ENCODE data around the gene SUV39H1.

Gene SUV39H1

DNA sequence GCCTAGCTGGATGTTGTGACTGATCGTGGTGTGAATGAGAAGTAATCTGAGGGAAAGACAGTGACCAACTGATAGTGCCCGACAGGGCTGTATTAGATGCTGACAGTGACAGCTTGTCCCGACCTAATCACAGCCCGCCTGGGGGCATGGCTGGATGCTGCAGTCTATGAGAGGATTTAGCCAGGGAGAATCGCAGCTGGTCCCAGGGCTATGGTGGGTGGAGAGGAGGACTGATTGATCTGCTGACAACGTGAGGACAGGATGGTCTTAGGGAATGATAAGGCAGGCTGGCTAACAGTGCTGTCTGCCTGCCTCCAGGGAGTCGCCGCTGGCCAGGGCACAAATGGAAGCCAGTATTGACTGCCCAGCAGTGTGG is 621 bp upstream of the SUV39H1 start:
- no peak for DNase-seq (ENCODE audit: low spot score)
- Mint-ChIP-seq H3K27me3 (ENCODE audit: low read depth) (no peaks in the 10 kb centered on the region), H3K4me1 (ENCODE audit: low read depth) (peaks cover 20% of the 10 kb centered on the region), H3K9me3 (no peaks in the 10 kb centered on the region), H3K4me3 (peak overlapping the region; percentile 90), H3K27ac (peak overlapping the region; percentile 96), H3K36me3 (ENCODE audit: low read depth) (peaks cover 24% of the 10 kb centered on the region)

DNA sequence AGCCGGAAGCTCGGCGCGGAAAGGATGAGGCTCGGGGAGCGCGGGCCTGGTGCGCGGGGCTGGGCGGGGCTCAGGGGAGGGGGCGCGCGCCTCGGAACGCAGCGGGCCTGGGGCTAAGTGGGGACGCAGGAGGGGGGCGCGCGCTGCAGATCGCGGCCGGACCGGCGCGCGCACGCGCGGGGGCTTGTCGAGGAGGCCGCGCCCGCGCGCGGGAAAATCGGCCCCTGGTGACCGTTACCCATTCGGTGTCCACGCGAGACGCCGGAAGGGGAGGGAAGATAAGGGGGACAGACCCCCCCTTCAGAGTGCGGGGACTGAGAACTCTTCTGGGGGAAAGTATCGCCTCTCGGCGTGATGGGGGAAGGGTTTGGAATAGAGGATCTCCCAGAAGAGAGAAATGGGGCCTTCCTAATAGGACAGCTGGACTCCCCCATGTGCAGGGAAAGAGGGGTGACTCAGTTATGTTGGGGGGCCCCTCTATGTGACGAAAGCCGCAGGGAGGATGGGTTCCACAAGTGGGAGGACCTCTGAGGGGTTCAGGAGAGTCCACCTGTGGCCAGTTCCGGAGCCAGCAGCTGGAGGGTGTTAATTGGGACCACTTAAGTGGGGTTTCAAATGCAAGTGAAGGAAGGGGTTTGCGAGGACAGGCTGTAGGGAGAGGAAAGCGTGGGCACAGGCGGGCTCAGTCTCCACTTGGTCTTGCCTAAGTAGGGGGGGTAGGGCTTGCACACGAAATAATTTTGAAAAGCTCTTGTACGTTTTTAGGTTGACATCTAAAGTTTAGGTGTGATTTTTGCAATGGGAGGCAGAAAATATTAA is 584 bp downstream of the SUV39H1 start:
- H3K36me3 Mint-ChIP-seq (ENCODE audit: low read depth), result peaks cover 16% of the 10 kb centered on the region
- H3K27ac Mint-ChIP-seq, result peak overlapping the region; percentile 91
- DNase-seq (ENCODE audit: low spot score), result no peak
- H3K4me1 Mint-ChIP-seq (ENCODE audit: low read depth), result peaks cover 21% of the 10 kb centered on the region
- H3K4me3 Mint-ChIP-seq, result peak overlapping the region; percentile 92
- H3K27me3 Mint-ChIP-seq (ENCODE audit: low read depth), result no peaks in the 10 kb centered on the region
- no peaks in the 10 kb centered on the region for H3K9me3 Mint-ChIP-seq

DNA sequence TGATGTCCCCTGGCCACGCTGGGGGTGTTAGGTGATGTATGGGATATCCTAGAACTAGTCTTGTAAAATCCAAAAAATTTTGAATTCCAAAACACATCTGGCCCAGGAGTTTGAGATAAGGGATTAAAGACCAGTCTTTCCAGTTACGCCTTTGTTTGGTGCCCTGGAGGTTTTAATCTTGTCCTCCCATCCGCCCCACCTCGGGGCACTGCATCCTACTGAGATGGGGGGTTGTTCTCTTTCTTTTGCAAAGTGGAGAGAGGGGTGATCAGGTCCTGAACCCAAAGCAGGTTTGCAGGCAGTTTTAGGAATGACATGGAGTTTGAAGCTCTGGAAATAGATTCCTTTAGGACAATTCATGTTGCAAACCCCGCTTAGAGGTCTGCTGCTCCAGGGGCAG is 1.8 kb downstream of the SUV39H1 start:
- H3K27me3 Mint-ChIP-seq (ENCODE audit: low read depth), result no peaks in the 10 kb centered on the region
- H3K9me3 Mint-ChIP-seq, result no peaks in the 10 kb centered on the region
- no peak for DNase-seq (ENCODE audit: low spot score)
- peak overlapping the region; percentile 92 for H3K4me3 Mint-ChIP-seq
- H3K27ac Mint-ChIP-seq, result no peak overlapping the region
- peaks cover 22% of the 10 kb centered on the region for H3K36me3 Mint-ChIP-seq (ENCODE audit: low read depth)
- H3K4me1 Mint-ChIP-seq (ENCODE audit: low read depth), result peaks cover 26% of the 10 kb centered on the region

DNA sequence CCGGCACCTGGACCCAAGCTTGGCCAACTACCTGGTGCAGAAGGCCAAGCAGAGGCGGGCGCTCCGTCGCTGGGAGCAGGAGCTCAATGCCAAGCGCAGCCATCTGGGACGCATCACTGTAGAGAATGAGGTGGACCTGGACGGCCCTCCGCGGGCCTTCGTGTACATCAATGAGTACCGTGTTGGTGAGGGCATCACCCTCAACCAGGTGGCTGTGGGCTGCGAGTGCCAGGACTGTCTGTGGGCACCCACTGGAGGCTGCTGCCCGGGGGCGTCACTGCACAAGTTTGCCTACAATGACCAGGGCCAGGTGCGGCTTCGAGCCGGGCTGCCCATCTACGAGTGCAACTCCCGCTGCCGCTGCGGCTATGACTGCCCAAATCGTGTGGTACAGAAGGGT is 3.7 kb downstream of the SUV39H1 start:
- peaks cover 30% of the 10 kb centered on the region for H3K36me3 Mint-ChIP-seq (ENCODE audit: low read depth)
- peaks cover 26% of the 10 kb centered on the region for H3K4me1 Mint-ChIP-seq (ENCODE audit: low read depth)
- H3K27me3 Mint-ChIP-seq (ENCODE audit: low read depth), result no peaks in the 10 kb centered on the region
- H3K9me3 Mint-ChIP-seq, result no peaks in the 10 kb centered on the region
- DNase-seq (ENCODE audit: low spot score), result no peak
- H3K4me3 Mint-ChIP-seq, result no peak overlapping the region
- no peak overlapping the region for H3K27ac Mint-ChIP-seq

DNA sequence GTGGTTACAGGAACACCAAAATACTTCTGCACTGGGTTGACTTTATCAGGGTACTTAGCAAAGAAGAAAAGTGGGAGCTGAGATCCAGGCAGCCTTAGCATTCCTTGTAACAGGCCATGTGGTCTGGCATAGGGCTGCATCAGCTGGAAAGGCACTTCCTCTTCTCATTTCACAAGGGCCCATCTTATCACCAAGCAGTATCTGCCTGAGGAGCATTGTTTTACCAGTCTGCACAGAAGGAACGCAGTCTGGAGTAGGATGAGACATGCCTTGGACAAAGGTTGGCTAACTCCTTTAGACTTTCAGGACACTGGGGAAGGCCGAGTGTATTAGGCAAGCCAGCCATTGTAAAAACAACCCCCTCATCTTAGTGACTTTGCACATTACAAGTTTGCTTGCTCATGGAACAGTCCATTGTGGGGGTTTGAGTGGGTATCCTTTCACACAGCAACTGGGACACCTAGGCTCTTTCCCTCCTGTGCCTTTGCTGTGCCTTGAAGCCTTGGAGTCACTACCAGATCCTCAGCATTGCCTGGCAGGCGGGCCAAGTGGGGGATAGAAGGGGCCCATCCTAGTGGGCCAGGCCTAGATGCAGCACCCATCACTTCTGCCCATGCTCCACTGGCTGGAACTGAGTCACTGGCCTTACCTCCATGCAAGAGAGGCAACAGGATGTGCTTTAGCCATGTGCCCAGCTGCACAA is 4.6 kb downstream of the SUV39H1 start:
- no peak overlapping the region for H3K4me3 Mint-ChIP-seq
- H3K27me3 Mint-ChIP-seq (ENCODE audit: low read depth), result no peaks in the 10 kb centered on the region
- no peak overlapping the region for H3K27ac Mint-ChIP-seq
- H3K36me3 Mint-ChIP-seq (ENCODE audit: low read depth), result peaks cover 31% of the 10 kb centered on the region
- DNase-seq (ENCODE audit: low spot score), result no peak
- peaks cover 21% of the 10 kb centered on the region for H3K4me1 Mint-ChIP-seq (ENCODE audit: low read depth)
- no peaks in the 10 kb centered on the region for H3K9me3 Mint-ChIP-seq

DNA sequence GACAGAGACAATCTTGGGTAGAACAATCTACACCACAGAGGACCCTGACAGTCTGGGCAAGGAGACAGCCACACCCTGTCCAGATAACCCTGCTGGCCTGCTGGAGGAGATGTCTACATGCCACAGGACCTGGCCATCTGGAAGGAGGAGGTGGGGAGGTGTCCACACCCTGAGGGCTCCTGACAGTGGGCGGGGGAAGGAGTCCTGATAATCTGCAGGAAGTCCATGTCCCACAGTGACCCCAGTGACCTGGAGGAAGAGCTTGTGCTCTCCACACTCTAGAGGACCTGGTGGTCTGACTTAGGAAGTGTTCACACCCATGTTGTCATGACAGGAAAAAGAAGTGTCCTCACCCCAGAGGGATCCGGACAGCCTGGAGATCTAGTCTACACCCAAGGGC is 5.5 kb downstream of the SUV39H1 start:
- peaks cover 35% of the 10 kb centered on the region for H3K36me3 Mint-ChIP-seq (ENCODE audit: low read depth)
- DNase-seq (ENCODE audit: low spot score), result no peak
- no peaks in the 10 kb centered on the region for H3K27me3 Mint-ChIP-seq (ENCODE audit: low read depth)
- no peak overlapping the region for H3K4me3 Mint-ChIP-seq
- H3K27ac Mint-ChIP-seq, result no peak overlapping the region
- peaks cover 21% of the 10 kb centered on the region for H3K4me1 Mint-ChIP-seq (ENCODE audit: low read depth)
- H3K9me3 Mint-ChIP-seq, result no peaks in the 10 kb centered on the region

DNA sequence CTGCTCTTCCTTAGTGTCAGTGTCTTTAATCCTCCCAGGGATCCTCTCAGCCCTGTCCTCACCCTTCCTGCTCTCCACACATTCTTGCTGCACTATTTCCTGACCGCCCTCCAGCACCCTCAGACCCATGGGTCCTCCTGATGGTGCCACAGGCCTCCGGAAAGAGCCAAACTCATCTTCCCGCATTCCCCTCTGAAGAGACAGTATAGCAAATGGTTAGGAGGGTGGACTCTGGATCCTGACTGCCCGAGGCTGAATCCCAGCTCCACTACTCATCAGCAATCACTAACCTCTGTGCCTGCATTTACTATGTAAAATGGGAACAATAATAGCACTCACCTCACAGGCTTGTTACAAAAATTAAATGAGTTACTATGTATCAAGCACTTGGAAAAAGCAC is 6.2 kb downstream of the SUV39H1 start:
- Mint-ChIP-seq H3K36me3 (ENCODE audit: low read depth) (peaks cover 30% of the 10 kb centered on the region), H3K4me1 (ENCODE audit: low read depth) (peaks cover 16% of the 10 kb centered on the region), H3K27me3 (ENCODE audit: low read depth) (no peaks in the 10 kb centered on the region), H3K27ac (no peak overlapping the region), H3K9me3 (no peaks in the 10 kb centered on the region), H3K4me3 (no peak overlapping the region)
- DNase-seq (ENCODE audit: low spot score), result no peak

DNA sequence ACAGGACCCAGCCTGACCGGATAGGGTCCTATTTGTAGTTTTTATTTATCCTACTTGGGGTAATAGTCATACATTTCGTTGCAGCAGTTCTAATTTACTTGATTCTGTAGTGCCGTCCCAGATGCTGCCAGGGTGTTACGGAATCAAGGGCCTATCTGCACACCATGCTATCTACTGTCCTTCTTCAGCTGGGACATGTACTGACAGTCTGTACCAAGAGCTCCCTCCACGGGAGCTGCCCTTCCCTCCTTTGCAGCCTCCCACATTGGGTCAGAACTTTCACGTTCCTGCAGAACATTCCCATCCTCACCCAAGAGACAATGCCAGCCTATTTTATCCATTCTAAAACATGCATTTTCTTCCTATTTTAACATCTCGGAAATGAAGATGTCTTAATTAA is 6.7 kb downstream of the SUV39H1 start:
- DNase-seq (ENCODE audit: low spot score), result no peak
- H3K36me3 Mint-ChIP-seq (ENCODE audit: low read depth), result peaks cover 30% of the 10 kb centered on the region
- H3K4me1 Mint-ChIP-seq (ENCODE audit: low read depth), result peaks cover 14% of the 10 kb centered on the region
- H3K4me3 Mint-ChIP-seq, result no peak overlapping the region
- H3K27ac Mint-ChIP-seq, result no peak overlapping the region
- no peaks in the 10 kb centered on the region for H3K27me3 Mint-ChIP-seq (ENCODE audit: low read depth)
- H3K9me3 Mint-ChIP-seq, result no peaks in the 10 kb centered on the region

DNA sequence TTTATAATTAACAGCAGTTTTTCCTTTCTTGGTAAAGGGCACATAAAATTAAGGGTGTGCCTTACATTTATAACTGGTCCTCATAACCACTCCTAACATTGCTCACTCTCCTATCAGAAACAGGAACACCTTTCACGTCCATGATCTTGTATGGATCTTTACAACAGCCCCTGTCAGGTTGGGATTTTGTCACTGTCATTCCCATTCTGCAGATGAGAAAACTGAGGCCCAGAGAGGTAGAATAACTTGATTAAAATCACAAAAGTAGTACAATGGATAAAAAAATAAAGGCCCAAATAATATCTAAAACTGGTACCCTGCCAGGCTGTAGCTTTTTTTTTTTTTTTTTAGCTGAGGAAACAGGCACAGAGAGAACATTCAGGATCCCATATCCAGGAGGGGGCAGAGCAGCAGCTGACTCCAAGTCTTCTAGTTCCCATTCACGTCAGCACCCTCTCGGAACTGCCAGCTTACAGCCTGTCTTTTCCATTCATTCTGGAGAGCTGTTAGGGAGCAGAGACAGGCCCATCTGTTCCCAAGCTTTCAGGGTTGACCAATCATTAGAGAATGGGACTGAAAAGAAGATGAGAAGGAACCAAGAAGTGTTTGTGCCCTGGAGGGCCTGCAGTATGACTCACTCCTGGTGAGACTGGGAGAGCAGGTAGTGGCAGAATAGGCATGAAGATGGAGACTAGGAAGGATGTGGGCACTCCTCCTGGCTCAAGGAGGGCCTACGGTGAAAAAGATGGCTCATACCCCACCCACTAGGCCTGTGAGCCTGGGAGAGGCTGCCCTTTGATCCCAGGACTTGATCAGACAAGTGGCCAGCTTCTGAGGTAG is 7.3 kb downstream of the SUV39H1 start:
- DNase-seq (ENCODE audit: low spot score), result no peak
- no peak overlapping the region for H3K4me3 Mint-ChIP-seq
- H3K9me3 Mint-ChIP-seq, result no peaks in the 10 kb centered on the region
- no peaks in the 10 kb centered on the region for H3K27me3 Mint-ChIP-seq (ENCODE audit: low read depth)
- H3K27ac Mint-ChIP-seq, result no peak overlapping the region
- H3K36me3 Mint-ChIP-seq (ENCODE audit: low read depth), result peaks cover 32% of the 10 kb centered on the region
- H3K4me1 Mint-ChIP-seq (ENCODE audit: low read depth), result peaks cover 12% of the 10 kb centered on the region

DNA sequence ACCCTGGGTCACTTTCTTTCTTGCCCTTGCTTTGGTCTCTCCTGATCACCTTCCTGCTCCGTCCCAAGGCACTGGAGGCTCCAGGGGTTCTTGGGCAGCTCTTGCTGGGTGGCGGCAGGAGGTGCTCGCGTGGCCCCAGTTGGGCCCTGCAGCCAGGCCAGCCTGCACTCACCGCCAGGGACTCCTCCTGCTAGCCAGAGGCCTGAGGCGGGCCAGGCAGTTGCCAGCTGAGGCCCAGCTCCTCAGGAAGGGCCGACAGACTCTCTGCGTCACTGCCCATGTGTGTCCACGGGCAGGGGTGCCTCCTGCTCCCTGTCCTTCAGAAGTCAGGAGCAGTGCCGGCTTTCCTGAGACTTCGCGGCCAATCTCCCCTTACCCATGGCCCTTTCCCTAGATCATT is 9.3 kb downstream of the SUV39H1 start:
- H3K9me3 Mint-ChIP-seq, result no peaks in the 10 kb centered on the region
- peaks cover 31% of the 10 kb centered on the region for H3K36me3 Mint-ChIP-seq (ENCODE audit: low read depth)
- H3K4me3 Mint-ChIP-seq, result no peak overlapping the region
- DNase-seq (ENCODE audit: low spot score), result no peak
- H3K27ac Mint-ChIP-seq, result peak overlapping the region; percentile 41
- peaks cover 14% of the 10 kb centered on the region for H3K4me1 Mint-ChIP-seq (ENCODE audit: low read depth)
- H3K27me3 Mint-ChIP-seq (ENCODE audit: low read depth), result no peaks in the 10 kb centered on the region

DNA sequence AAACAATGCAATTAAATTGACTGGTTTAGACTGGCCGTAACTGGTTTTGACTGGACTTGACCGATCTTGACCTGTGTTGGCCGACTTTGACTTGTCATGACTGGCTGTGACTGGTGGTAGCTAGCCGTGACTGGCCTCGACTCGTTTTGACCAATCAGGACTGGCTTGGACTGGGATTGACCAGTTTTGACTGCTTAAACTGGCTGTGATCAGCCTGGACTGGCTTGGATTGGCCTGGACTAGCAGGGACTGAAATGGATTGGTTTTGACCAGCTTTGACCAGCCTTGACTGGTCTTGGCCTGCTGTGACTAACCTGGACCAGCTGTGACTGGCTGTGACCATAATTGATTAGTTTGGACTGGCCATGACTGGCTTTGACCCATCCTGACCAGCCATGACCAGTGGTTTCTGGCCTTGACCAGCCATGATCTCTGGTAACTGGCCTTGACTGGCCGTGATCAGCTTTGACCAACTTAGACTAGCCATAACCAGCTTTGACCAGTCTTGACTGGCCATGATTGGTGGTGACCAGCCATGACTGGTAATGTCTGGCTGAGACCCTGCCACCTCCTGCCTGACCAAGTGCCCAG is 13.1 kb downstream of the SUV39H1 start:
- Mint-ChIP-seq H3K4me1 (ENCODE audit: low read depth) (peaks cover 43% of the 10 kb centered on the region), H3K4me3 (no peak overlapping the region)

DNA sequence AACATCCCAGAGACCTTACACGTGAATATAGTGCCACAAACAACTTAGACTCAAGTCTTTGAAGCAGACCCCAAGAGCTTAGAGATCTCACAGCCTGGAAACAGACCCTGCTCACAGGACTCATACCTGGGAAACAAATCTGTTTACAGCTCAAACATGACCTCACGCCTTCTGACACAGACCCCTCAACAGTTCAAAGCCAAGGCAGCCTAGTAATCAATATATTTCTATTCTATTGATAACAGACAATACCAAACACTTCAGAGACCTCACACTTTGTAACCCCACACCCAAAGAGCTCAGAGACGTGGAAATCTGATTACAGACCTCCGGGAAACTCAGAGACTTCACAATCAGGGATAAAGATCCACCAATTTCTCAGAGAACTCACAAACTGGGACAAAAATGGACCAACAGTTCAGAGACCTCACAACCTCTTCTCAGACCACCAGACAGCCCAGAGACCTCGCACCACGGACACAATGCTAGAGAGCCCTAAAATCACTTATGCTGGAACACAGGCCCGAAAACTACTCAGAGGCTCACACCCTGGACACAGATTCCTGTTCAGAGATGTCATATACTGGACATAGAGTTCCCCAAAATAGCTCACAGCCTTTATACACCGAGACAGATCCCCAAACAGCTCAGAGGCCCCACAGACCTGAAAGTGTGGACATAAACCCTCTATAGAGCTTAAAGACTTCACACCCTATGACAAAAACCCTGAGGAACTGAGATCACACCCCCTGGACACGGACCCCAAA is 14.8 kb downstream of the SUV39H1 start:
- H3K9me3 Mint-ChIP-seq, result peaks cover 8% of the 10 kb centered on the region
- H3K4me1 Mint-ChIP-seq (ENCODE audit: low read depth), result peaks cover 59% of the 10 kb centered on the region
- H3K4me3 Mint-ChIP-seq, result peak overlapping the region; percentile 85
- no peak for DNase-seq (ENCODE audit: low spot score)
- H3K27me3 Mint-ChIP-seq (ENCODE audit: low read depth), result no peaks in the 10 kb centered on the region
- peaks cover 35% of the 10 kb centered on the region for H3K36me3 Mint-ChIP-seq (ENCODE audit: low read depth)
- peak overlapping the region; percentile 96 for H3K27ac Mint-ChIP-seq

More for the DNA sequence above, 13.1 kb downstream of the SUV39H1 start:
- DNase-seq (ENCODE audit: low spot score), result no peak
- Mint-ChIP-seq H3K27ac (no peak overlapping the region), H3K9me3 (no peaks in the 10 kb centered on the region), H3K27me3 (ENCODE audit: low read depth) (no peaks in the 10 kb centered on the region), H3K36me3 (ENCODE audit: low read depth) (peaks cover 34% of the 10 kb centered on the region)

DNA sequence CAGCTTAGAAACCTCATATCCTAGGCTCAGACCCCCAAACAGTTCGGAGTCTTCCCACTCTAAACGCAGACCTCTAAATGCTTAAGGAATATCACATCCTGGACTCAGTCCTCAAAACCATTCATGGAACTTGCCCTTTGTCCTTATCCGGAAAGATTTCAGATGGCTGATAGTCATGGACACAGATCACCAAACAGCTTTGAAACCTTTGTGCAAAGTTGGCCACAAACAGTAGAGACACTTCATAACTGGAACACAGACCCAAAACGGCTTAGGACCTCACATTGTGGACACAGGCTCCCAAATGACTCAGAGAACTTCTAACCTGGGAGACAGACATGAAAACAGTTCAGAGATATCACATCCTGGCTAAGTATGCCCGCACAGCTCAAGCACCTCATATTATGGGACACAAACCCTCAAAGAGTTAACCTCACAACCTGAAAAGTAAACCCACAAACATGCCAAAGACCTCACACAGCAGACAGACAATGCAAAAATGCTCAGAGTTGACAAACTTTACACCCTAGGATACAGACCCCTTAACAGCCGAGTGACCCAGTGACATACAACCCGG is 15.5 kb downstream of the SUV39H1 start:
- H3K4me3 Mint-ChIP-seq, result peak overlapping the region; percentile 85
- peaks cover 8% of the 10 kb centered on the region for H3K9me3 Mint-ChIP-seq
- H3K27me3 Mint-ChIP-seq (ENCODE audit: low read depth), result no peaks in the 10 kb centered on the region
- H3K27ac Mint-ChIP-seq, result peak overlapping the region; percentile 96
- DNase-seq (ENCODE audit: low spot score), result no peak
- peaks cover 36% of the 10 kb centered on the region for H3K36me3 Mint-ChIP-seq (ENCODE audit: low read depth)
- peaks cover 64% of the 10 kb centered on the region for H3K4me1 Mint-ChIP-seq (ENCODE audit: low read depth)
